Keratinocyte (primary cell): Measurements from ENCODE around the gene ALDH3A1. TPM values are rescaled to one million over a fixed set of nuclear protein-coding genes. Genes with fewer than 3 reads are reported as not detected.

Experiments
- DNase-seq: peaks from one replicate; pipeline ENCODE4 v3.0.0-alpha.2; 2011; ENCODE audit warnings: low read depth, missing footprints, low spot score
- FAIRE-seq: peaks from 2 replicates; lab custom pipeline; 2011; peaks lifted over from hg19 to GRCh38; lab: Jason Lieb, UNC
- H2AFZ ChIP-seq: 2 replicates; pipeline ENCODE4 v1.6.0; 2012; ENCODE audit warnings: low read length, control low read depth, inconsistent platforms; ENCODE audit not compliant: control insufficient read depth
- H3K27ac ChIP-seq: 2 replicates; pipeline ENCODE4 v1.5.1; 2011; ENCODE audit warnings: low read length; ENCODE audit not compliant: control insufficient read depth, insufficient read depth
- H3K27me3 ChIP-seq: 3 replicates; pipeline ENCODE4 v1.6.0; 2011; ENCODE audit warnings: low read length; ENCODE audit not compliant: control insufficient read depth, insufficient read depth; ENCODE audit errors: extremely low read depth
- H3K36me3 ChIP-seq, 2 experiments: 2 replicates in 1 of 2; 3 replicates in 1 of 2; pipeline ENCODE4 v1.5.1; 2011; ENCODE audit warnings: low read length in 2 of 2, mild to moderate bottlenecking in 1 of 2; ENCODE audit not compliant: control insufficient read depth in 2 of 2, insufficient read depth in 2 of 2; ENCODE audit errors: extremely low read depth in 1 of 2
- H3K4me1 ChIP-seq: 3 replicates; pipeline ENCODE4 v1.5.1; 2011; ENCODE audit warnings: low read length; ENCODE audit not compliant: control insufficient read depth, insufficient read depth; ENCODE audit errors: extremely low read depth
- H3K4me2 ChIP-seq: 3 replicates; pipeline ENCODE4 v1.6.0; 2011; ENCODE audit warnings: low read depth, low read length; ENCODE audit not compliant: control insufficient read depth, insufficient read depth; ENCODE audit errors: extremely low read depth
- H3K4me3 ChIP-seq, 3 experiments: fragments of 200-600 bp in 1 of 3; sonication (generic) in 1 of 3; 2 replicates in 2 of 3; 3 replicates in 1 of 3; pipeline ENCODE4 v1.5.1; 2011 to 2016; ENCODE audit warnings: low read length in 3 of 3, mild to moderate bottlenecking in 3 of 3, control low read depth in 2 of 3, inconsistent platforms in 1 of 3, low read depth in 1 of 3, mixed read lengths in 1 of 3, mixed run types in 1 of 3, moderate library complexity in 1 of 3; ENCODE audit not compliant: control insufficient read depth in 2 of 3, insufficient read depth in 2 of 3; ENCODE audit errors: extremely low read depth in 1 of 3
- H3K79me2 ChIP-seq: 2 replicates; pipeline ENCODE4 v1.6.0; 2012; ENCODE audit warnings: low read length; ENCODE audit not compliant: control insufficient read depth, insufficient read depth
- H3K9ac ChIP-seq: 3 replicates; pipeline ENCODE4 v1.6.0; 2011; ENCODE audit warnings: low read length; ENCODE audit not compliant: control insufficient read depth, insufficient read depth; ENCODE audit errors: extremely low read depth
- H3K9me1 ChIP-seq: 3 replicates; pipeline ENCODE4 v1.6.0; 2011; ENCODE audit warnings: low read length; ENCODE audit not compliant: control insufficient read depth, insufficient read depth; ENCODE audit errors: extremely low read depth
- H3K9me3 ChIP-seq: 2 replicates; pipeline ENCODE4 v1.5.1; 2012; ENCODE audit warnings: low read depth, low read length; ENCODE audit not compliant: control insufficient read depth
- H4K20me1 ChIP-seq: 3 replicates; pipeline ENCODE4 v1.6.0; 2011; ENCODE audit warnings: low read length; ENCODE audit not compliant: control insufficient read depth, insufficient read depth; ENCODE audit errors: extremely low read depth
- CTCF ChIP-seq, 3 experiments: IDR thresholded peaks in 1 of 3; conservative IDR thresholded peaks in 1 of 3; optimal IDR thresholded peaks in 1 of 3; 2 replicates in 2 of 3; 3 replicates in 1 of 3; pipeline versions ENCODE3 to v1.5.1; 2011; ENCODE audit warnings: low read length in 3 of 3, mild to moderate bottlenecking in 3 of 3, moderate library complexity in 2 of 3, control low read depth in 1 of 3, inconsistent platforms in 1 of 3; ENCODE audit not compliant: insufficient read depth in 2 of 3; ENCODE audit errors: extremely low read depth in 1 of 3
- EZH2 ChIP-seq: IDR thresholded peaks from one replicate; pipeline ENCODE4 v1.6.1; 2012; ENCODE audit warnings: inconsistent platforms, mild to moderate bottlenecking, low read length, moderate library complexity
- dilution Hi-C: fragments of 300-500 bp; cut with MboI; formaldehyde crosslinking; loops from one replicate; pipeline ENCODE4 v1.7.0; 2020; ENCODE audit warnings: low sequenced_read_pairs; ENCODE audit not compliant: extremely low pct_ligation_motif_present
- polyA plus RNA-seq, 5 experiments: library from polyadenylated mRNA; depleted of rRNA in 3 of 5; stranded (reverse) in 3 of 5; stranded (forward) in 1 of 5; unstranded in 1 of 5; fragments of >200 nt; gene quantifications; 1 replicate in 1 of 5; 2 replicates in 3 of 5; 3 replicates in 1 of 5; pipeline versions ENCODE4 v1.2.1 to v1.2.3, GENCODE V29; 2011 to 2012; ENCODE audit warnings: missing spikeins in 2 of 5, low read depth in 1 of 5, low replicate concordance in 1 of 5

Gene ALDH3A1
- polyA plus RNA-seq, 1 donor (not counting 4 experiments of a cell fraction or from before 2014, with no cell fraction given), result 5.8 TPM

- H4K20me1 ChIP-seq, result no peaks in the 10 kb centered on the region
- no peak overlapping the region for H3K9ac ChIP-seq
- no peak overlapping the region for H2AFZ ChIP-seq
- no peak overlapping the region for H3K27ac ChIP-seq
- no peaks in the 10 kb centered on the region for H3K9me3 ChIP-seq
- no peak overlapping the region for H3K4me3 ChIP-seq
- no peak overlapping the region for H3K4me2 ChIP-seq
- TF ChIP-seq EZH2 (no peak), CTCF (optimal IDR thresholded peaks at IDR 0.05 in 1 of 3, IDR thresholded peaks at IDR 0.05 in 1 of 3, conservative IDR thresholded peaks at IDR 0.05 in 1 of 3; ENCODE audit: extremely low read depth in 1 of 3, insufficient read depth in 2 of 3, low read length in 3 of 3) (no peak)
- dilution Hi-C loops, result no loop called here
- no peaks in the 10 kb centered on the region for H3K27me3 ChIP-seq
- no peaks in the 10 kb centered on the region for H3K36me3 ChIP-seq
- H3K79me2 ChIP-seq, result no peaks in the 10 kb centered on the region
- DNase-seq (no peak), FAIRE-seq (no peak)
- H3K9me1 ChIP-seq, result no peaks in the 10 kb centered on the region
- no peaks in the 10 kb centered on the region for H3K4me1 ChIP-seq
These were observed 12.6 kb upstream of the ALDH3A1 start for GRCh38 chr17:19760746-19761145.

GRCh38 chr17:19759568-19760549 lies 11.8 kb upstream of the ALDH3A1 start:
- Histone ChIP-seq H2AFZ (no peak overlapping the region), H3K9me1 (no peaks in the 10 kb centered on the region), H3K9me3 (no peaks in the 10 kb centered on the region), H3K36me3 (no peaks in the 10 kb centered on the region), H3K27ac (no peak overlapping the region), H3K4me1 (no peaks in the 10 kb centered on the region), H3K9ac (no peak overlapping the region), H3K79me2 (no peaks in the 10 kb centered on the region), H3K4me2 (no peak overlapping the region), H3K4me3 (no peak overlapping the region), H3K27me3 (no peaks in the 10 kb centered on the region), H4K20me1 (no peaks in the 10 kb centered on the region)
- TF ChIP-seq EZH2 (no peak), CTCF (optimal IDR thresholded peaks at IDR 0.05 in 1 of 3, IDR thresholded peaks at IDR 0.05 in 1 of 3, conservative IDR thresholded peaks at IDR 0.05 in 1 of 3; ENCODE audit: extremely low read depth in 1 of 3, insufficient read depth in 2 of 3, low read length in 3 of 3) (no peak)
- FAIRE-seq, result no peak
- dilution Hi-C loops, result no loop called here
- no peak for DNase-seq
